ENCODE data around the gene HRH2. TPM values are rescaled to one million over a fixed set of nuclear protein-coding genes. Genes with fewer than 3 reads are reported as not detected.

The HRH2 gene
- total and polyA plus RNA-seq, 9 of the 15 experiments (the other 6 are each of a cell fraction or from before 2014, with no cell fraction given): 0.04 TPM; not detected in 8

DNA sequence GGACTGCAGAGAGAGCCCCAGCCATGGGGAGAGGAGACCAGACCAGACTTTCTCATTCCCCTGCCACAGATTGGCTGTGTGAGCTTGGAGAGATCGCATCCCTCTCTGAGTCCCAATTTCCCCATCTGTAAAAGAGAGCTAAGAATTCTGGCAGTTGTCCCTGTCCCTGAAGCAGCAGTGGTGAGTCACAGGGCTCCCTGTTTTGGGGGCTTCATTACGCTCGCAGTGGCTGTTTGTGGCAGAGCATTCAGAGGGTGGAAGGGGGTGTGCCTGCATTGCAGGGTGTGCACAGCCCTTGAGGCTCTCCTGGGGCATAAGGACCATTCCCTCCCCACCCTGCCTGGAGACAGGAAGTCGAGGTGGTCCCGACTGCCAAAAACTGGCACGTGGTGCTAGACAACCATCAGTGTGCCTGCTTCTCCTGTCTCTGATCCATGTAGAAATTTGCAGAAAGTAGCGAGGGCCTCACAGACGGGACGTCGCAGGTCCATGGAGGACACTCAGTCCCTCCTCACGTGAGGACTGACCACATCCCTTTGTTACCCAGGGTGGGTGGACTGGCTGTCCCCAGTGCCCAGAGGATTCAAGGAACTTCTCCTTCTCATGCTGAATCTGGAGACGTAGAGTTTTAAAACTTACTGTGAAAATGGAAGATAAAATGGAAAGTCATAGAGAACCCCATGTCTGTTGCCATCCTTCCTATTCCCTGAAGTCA lies 35.3 kb downstream of the HRH2 start:
- no peak for DNase-seq (ENCODE audit: extremely low read depth in 1 of 4, low spot score in 3 of 4)
- Histone ChIP-seq H3K4me3 (no peak overlapping the region), H3K36me3 (ENCODE audit: control insufficient read depth, insufficient read depth, low read length) (no peaks in the 10 kb centered on the region), H3K4me2 (ENCODE audit: insufficient read depth, low read length) (no peak overlapping the region), H3K27ac (ENCODE audit: extremely low read depth, low read depth, low read length) (no peak overlapping the region), H3K9me3 (replicated peaks; ENCODE audit: control insufficient read depth, insufficient read depth, low read depth, low read length) (no peaks in the 10 kb centered on the region), H3K27me3 (ENCODE audit: control insufficient read depth in 2 of 2, insufficient read depth in 2 of 2, low read length in 2 of 2) (peaks cover 22 to 49% of the 10 kb centered on the region in 2 experiments), H2AFZ (ENCODE audit: low read depth, low read length) (no peak overlapping the region), H3K9me1 (ENCODE audit: control insufficient read depth, insufficient read depth, low read length) (peaks cover 5% of the 10 kb centered on the region), H3K9ac (ENCODE audit: insufficient read depth in 1 of 2, low read depth in 2 of 2, low read length in 2 of 2) (0 out of 4 replicates have a peak overlapping the region, but pooled peaks of 1 of the 2 experiments have one; percentile 15), H3K4me1 (replicated peaks in 1 of 2; ENCODE audit: control insufficient read depth in 2 of 2, insufficient read depth in 2 of 2, low read length in 2 of 2) (peaks cover 5 to 12% of the 10 kb centered on the region in 2 experiments; a peak in 3 of 5 replicates), H3K79me2 (ENCODE audit: control insufficient read depth, insufficient read depth, low read length) (no peaks in the 10 kb centered on the region), H4K20me1 (replicated peaks; ENCODE audit: control insufficient read depth, insufficient read depth, low read length) (no peaks in the 10 kb centered on the region)
- intact Hi-C loops (cut with micrococcal nuclease): no loop called here
- 3% methylated on average over 12 of the region's 12 CpGs for WGBS (ENCODE audit: insufficient coverage, low coverage, missing lambda C conversion rate)
- POLR2A ChIA-PET: interaction anchor here (1.0 kb wide), 1 partner anchor 114 kb away, joined by 4 read pairs; no protein-coding TSS in a partner anchor
- in situ Hi-C loops (cut with MboI): no loop called here
- no peak for ATAC-seq
- no TSS peak for BruUV-seq (replicated peaks)
- FAIRE-seq: no peak
- CTCF ChIA-PET (ENCODE audit: low intra/inter-chr PET ratio): interaction anchor here (0.6 kb wide), 1 partner anchor 100 kb away, joined by 3 read pairs; no protein-coding TSS in a partner anchor
- TF ChIP-seq ZNF324 (CRISPR knock-in tag; IDR thresholded peaks at IDR 0.05): no peak
- TF ChIP-seq GABPB1 (CRISPR knock-in tag; IDR thresholded peaks at IDR 0.05): no peak
- TF ChIP-seq ZNF785 (CRISPR knock-in tag; IDR thresholded peaks at IDR 0.05): no peak
- no peak for TF ChIP-seq CBX1 (IDR thresholded peaks at IDR 0.05; ENCODE audit: low read depth)
- no peak for TF ChIP-seq TCFL5 (CRISPR knock-in tag; conservative IDR thresholded peaks at IDR 0.05)
- no peak for TF ChIP-seq ZNF263 (CRISPR knock-in tag; IDR thresholded peaks at IDR 0.05; ENCODE audit: borderline replicate concordance)
- TF ChIP-seq, protein P1, sequence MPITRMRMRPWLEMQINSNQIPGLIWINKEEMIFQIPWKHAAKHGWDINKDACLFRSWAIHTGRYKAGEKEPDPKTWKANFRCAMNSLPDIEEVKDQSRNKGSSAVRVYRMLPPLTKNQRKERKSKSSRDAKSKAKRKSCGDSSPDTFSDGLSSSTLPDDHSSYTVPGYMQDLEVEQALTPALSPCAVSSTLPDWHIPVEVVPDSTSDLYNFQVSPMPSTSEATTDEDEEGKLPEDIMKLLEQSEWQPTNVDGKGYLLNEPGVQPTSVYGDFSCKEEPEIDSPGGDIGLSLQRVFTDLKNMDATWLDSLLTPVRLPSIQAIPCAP (CRISPR knock-in tag; IDR thresholded peaks at IDR 0.05; ENCODE audit: borderline replicate concordance): no peak
- no peak for TF ChIP-seq L3MBTL2 (IDR thresholded peaks at IDR 0.05)
- no peak for TF ChIP-seq ASH1L (IDR thresholded peaks at IDR 0.05; ENCODE audit: borderline replicate concordance, low read depth, partially characterized antibody)
- TF ChIP-seq, protein P2, sequence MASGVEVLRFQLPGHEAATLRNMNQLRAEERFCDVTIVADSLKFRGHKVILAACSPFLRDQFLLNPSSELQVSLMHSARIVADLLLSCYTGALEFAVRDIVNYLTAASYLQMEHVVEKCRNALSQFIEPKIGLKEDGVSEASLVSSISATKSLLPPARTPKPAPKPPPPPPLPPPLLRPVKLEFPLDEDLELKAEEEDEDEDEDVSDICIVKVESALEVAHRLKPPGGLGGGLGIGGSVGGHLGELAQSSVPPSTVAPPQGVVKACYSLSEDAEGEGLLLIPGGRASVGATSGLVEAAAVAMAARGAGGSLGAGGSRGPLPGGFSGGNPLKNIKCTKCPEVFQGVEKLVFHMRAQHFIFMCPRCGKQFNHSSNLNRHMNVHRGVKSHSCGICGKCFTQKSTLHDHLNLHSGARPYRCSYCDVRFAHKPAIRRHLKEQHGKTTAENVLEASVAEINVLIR (CRISPR knock-in tag; IDR thresholded peaks at IDR 0.05): no peak
- no peak for TF ChIP-seq ZNF699 (CRISPR knock-in tag; IDR thresholded peaks at IDR 0.05; ENCODE audit: insufficient replicate concordance)
- TF ChIP-seq, protein P3, sequence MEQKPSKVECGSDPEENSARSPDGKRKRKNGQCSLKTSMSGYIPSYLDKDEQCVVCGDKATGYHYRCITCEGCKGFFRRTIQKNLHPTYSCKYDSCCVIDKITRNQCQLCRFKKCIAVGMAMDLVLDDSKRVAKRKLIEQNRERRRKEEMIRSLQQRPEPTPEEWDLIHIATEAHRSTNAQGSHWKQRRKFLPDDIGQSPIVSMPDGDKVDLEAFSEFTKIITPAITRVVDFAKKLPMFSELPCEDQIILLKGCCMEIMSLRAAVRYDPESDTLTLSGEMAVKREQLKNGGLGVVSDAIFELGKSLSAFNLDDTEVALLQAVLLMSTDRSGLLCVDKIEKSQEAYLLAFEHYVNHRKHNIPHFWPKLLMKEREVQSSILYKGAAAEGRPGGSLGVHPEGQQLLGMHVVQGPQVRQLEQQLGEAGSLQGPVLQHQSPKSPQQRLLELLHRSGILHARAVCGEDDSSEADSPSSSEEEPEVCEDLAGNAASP (IDR thresholded peaks at IDR 0.05): no peak
- no peak for TF ChIP-seq NCOA1 (IDR thresholded peaks at IDR 0.05; ENCODE audit: low read depth)
- no peak for TF ChIP-seq ZFP1 (CRISPR knock-in tag; IDR thresholded peaks at IDR 0.05)
- TF ChIP-seq RFX7 (CRISPR knock-in tag; IDR thresholded peaks at IDR 0.05): no peak
- TF ChIP-seq FOS (IDR thresholded peaks at IDR 0.05; ENCODE audit: extremely low read depth, insufficient read length): no peak
- TF ChIP-seq, protein P4, sequence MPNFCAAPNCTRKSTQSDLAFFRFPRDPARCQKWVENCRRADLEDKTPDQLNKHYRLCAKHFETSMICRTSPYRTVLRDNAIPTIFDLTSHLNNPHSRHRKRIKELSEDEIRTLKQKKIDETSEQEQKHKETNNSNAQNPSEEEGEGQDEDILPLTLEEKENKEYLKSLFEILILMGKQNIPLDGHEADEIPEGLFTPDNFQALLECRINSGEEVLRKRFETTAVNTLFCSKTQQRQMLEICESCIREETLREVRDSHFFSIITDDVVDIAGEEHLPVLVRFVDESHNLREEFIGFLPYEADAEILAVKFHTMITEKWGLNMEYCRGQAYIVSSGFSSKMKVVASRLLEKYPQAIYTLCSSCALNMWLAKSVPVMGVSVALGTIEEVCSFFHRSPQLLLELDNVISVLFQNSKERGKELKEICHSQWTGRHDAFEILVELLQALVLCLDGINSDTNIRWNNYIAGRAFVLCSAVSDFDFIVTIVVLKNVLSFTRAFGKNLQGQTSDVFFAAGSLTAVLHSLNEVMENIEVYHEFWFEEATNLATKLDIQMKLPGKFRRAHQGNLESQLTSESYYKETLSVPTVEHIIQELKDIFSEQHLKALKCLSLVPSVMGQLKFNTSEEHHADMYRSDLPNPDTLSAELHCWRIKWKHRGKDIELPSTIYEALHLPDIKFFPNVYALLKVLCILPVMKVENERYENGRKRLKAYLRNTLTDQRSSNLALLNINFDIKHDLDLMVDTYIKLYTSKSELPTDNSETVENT (CRISPR knock-in tag; IDR thresholded peaks at IDR 0.05): no peak
